ENCODE measurements around the gene SLC25A2. TPM values are rescaled to one million over a fixed set of nuclear protein-coding genes. Genes with fewer than 3 reads are reported as not detected.

Gene SLC25A2
- total RNA-seq, 2 donors from 2014 or later: 2.0 to 3.5 TPM

GRCh38 chr5:141260458-141261237 is 43.2 kb downstream of the SLC25A2 start:
- peaks cover 100% of the 10 kb centered on the region for H3K9me3 ChIP-seq
- H3K4me1 ChIP-seq (ENCODE audit: control insufficient read depth in 1 of 2, low read depth in 2 of 2): no peaks in the 10 kb centered on the region
- no peaks in the 10 kb centered on the region for H3K27me3 ChIP-seq (replicated peaks; ENCODE audit: insufficient read depth)
- peak overlapping the region; percentile 19 for H3K4me3 ChIP-seq
- H3K27ac ChIP-seq: no peak overlapping the region
- H3K36me3 ChIP-seq: peaks cover 8% of the 10 kb centered on the region
- ATAC-seq (ENCODE audit: insufficient number of reproducible peaks, low FRiP score, low read depth) (no peak), DNase-seq (ENCODE audit: low spot score) (no peak)
- no peak for TF ChIP-seq CTCF (IDR thresholded peaks at IDR 0.05)

DNA sequence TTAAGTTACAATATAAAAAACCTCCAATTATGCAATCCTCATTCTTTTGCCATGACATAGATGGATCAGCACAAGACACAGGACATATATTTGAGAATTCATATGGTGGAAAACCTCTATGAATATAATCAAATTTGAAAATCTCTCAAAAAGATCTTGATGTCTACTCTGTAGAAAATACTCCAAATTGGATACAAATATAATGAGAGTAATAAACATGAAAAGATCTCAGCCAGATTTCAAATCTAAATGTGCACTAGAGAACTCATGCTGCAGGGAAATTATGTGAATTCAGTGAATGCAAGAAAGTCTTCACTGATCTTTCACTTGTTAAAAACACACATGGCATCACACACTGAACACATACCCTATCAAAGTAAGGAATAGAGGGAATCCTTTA is 44.9 kb downstream of the SLC25A2 start:
- Histone ChIP-seq H3K27ac (no peak overlapping the region), H3K9me3 (peaks cover 100% of the 10 kb centered on the region), H3K4me1 (ENCODE audit: control insufficient read depth in 1 of 2, low read depth in 2 of 2) (no peaks in the 10 kb centered on the region), H3K36me3 (peaks cover 8% of the 10 kb centered on the region), H3K27me3 (replicated peaks; ENCODE audit: insufficient read depth) (no peaks in the 10 kb centered on the region), H3K4me3 (no peak overlapping the region)
- ATAC-seq (ENCODE audit: insufficient number of reproducible peaks, low FRiP score, low read depth): no peak
- DNase-seq (ENCODE audit: low spot score): no peak
- TF ChIP-seq CTCF (IDR thresholded peaks at IDR 0.05): no peak

DNA sequence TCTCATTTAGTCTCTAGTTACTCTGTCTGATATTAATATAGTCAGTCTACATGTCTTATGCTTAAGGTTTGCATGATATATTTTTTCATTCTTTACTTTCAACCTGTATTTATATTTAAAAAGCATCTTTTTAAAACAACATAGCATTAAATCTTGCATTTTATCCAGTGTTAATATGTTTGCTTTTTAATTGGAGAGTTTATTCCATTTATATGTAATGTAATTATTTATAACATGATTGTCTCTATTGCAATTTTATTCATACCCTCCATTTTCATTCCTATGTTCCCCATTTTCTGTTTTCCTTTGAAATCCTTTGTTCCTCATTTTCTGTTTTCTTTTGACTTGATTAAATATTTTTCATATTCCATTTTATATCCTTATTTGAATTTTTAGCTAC is 45.4 kb downstream of the SLC25A2 start:
- no peak for TF ChIP-seq CTCF (IDR thresholded peaks at IDR 0.05)
- H3K27ac ChIP-seq: no peak overlapping the region
- H3K27me3 ChIP-seq (replicated peaks; ENCODE audit: insufficient read depth): no peaks in the 10 kb centered on the region
- ATAC-seq (ENCODE audit: insufficient number of reproducible peaks, low FRiP score, low read depth) (no peak), DNase-seq (ENCODE audit: low spot score) (no peak)
- no peaks in the 10 kb centered on the region for H3K4me1 ChIP-seq (ENCODE audit: control insufficient read depth in 1 of 2, low read depth in 2 of 2)
- H3K4me3 ChIP-seq: no peak overlapping the region
- H3K9me3 ChIP-seq: peaks cover 100% of the 10 kb centered on the region
- H3K36me3 ChIP-seq: peaks cover 8% of the 10 kb centered on the region

Other genes with a start within 250 kb of the SLC25A2 start
- gene PCDHB2, start 209.4 kb downstream of the SLC25A2 start, total RNA-seq: 1 to 10 TPM; 2.3 to 4.6 TPM
- 1 to 10 TPM; 2.3 to 3.7 TPM for gene PCDHB3, start 203.6 kb downstream of the SLC25A2 start, total RNA-seq
- gene PCDHB4, start 182.2 kb downstream of the SLC25A2 start, total RNA-seq: 10 to 100 TPM in 1 of 2 donors, 1 to 10 TPM in 1; 2.8 to 14.5 TPM
- gene PCDHB5, start 168.8 kb downstream of the SLC25A2 start, total RNA-seq: 10 to 100 TPM in 1 of 2 donors, 1 to 10 TPM in 1; 4.8 to 11.0 TPM
- 1 to 10 TPM; 3.2 to 3.8 TPM for gene PCDHB6, start 154.0 kb downstream of the SLC25A2 start, total RNA-seq
- gene PCDHB7, start 131.4 kb downstream of the SLC25A2 start, total RNA-seq: 1 to 10 TPM; 4.2 to 7.1 TPM
- gene PCDHB8, start 126.3 kb downstream of the SLC25A2 start, total RNA-seq: 1 to 10 TPM in 1 of 2 donors, under 1 TPM in 1; 0.95 to 1.7 TPM
- 10 to 100 TPM in 1 of 2 donors, 1 to 10 TPM in 1; 9.1 to 11.6 TPM for gene PCDHB16, start 121.7 kb downstream of the SLC25A2 start, total RNA-seq
- gene PCDHB9, start 116.9 kb downstream of the SLC25A2 start, total RNA-seq: 1 to 10 TPM; 4.2 to 9.6 TPM
- 1 to 10 TPM; 6.1 to 9.1 TPM for gene PCDHB10, start 111.7 kb downstream of the SLC25A2 start, total RNA-seq
- 10 to 100 TPM in 1 of 2 donors, 1 to 10 TPM in 1; 6.0 to 10.6 TPM for gene PCDHB11, start 104.4 kb downstream of the SLC25A2 start, total RNA-seq
- 1 to 10 TPM; 7.3 to 7.4 TPM for gene PCDHB12, start 95.3 kb downstream of the SLC25A2 start, total RNA-seq
- 10 to 100 TPM in 1 of 2 donors, 1 to 10 TPM in 1; 8.0 to 16.1 TPM for gene PCDHB13, start 90.1 kb downstream of the SLC25A2 start, total RNA-seq
- gene PCDHB14, start 80.7 kb downstream of the SLC25A2 start, total RNA-seq: 10 to 100 TPM; 10.2 to 14.6 TPM
- gene PCDHB15, start 58.7 kb downstream of the SLC25A2 start, total RNA-seq: 10 to 100 TPM in 1 of 2 donors, 1 to 10 TPM in 1; 6.1 to 10.7 TPM
- 10 to 100 TPM; 35.9 to 56.1 TPM for gene TAF7, start 16.7 kb upstream of the SLC25A2 start, total RNA-seq
- 1 to 10 TPM in 1 of 2 donors, under 1 TPM in 1; 0.41 to 2.8 TPM for gene PCDHGA1, start 26.5 kb upstream of the SLC25A2 start, total RNA-seq
- gene PCDHGA2, start 34.7 kb upstream of the SLC25A2 start, total RNA-seq: 10 to 100 TPM in 1 of 2 donors, 1 to 10 TPM in 1; 8.5 to 13.8 TPM
- gene PCDHGA3, start 39.8 kb upstream of the SLC25A2 start, total RNA-seq: 1 to 10 TPM; 5.3 to 9.1 TPM
- 10 to 100 TPM in 1 of 2 donors, 1 to 10 TPM in 1; 6.8 to 11.4 TPM for gene PCDHGB1, start 46.0 kb upstream of the SLC25A2 start, total RNA-seq
- gene PCDHGA4, start 51.0 kb upstream of the SLC25A2 start, total RNA-seq: 10 to 100 TPM; 11.4 TPM
- 10 to 100 TPM in 1 of 2 donors, 1 to 10 TPM in 1; 9.7 to 13.4 TPM for gene PCDHGB2, start 55.9 kb upstream of the SLC25A2 start, total RNA-seq
- 10 to 100 TPM in 1 of 2 donors, 1 to 10 TPM in 1; 9.5 to 12.5 TPM for gene PCDHGA5, start 60.1 kb upstream of the SLC25A2 start, total RNA-seq
- gene PCDHGB3, start 66.2 kb upstream of the SLC25A2 start, total RNA-seq: 10 to 100 TPM; 11.2 to 15.4 TPM
- 10 to 100 TPM; 12.0 to 13.1 TPM for gene PCDHGA6, start 69.8 kb upstream of the SLC25A2 start, total RNA-seq
- gene PCDHGA7, start 78.7 kb upstream of the SLC25A2 start, total RNA-seq: 10 to 100 TPM; 11.9 to 12.2 TPM
- gene PCDHGB4, start 83.6 kb upstream of the SLC25A2 start, total RNA-seq: 10 to 100 TPM; 11.6 to 18.1 TPM
- 10 to 100 TPM in 1 of 2 donors, 1 to 10 TPM in 1; 7.5 to 13.9 TPM for gene PCDHGA8, start 88.6 kb upstream of the SLC25A2 start, total RNA-seq
- 10 to 100 TPM; 20.8 to 26.3 TPM for gene PCDHGB5, start 93.9 kb upstream of the SLC25A2 start, total RNA-seq
- 10 to 100 TPM; 12.0 to 18.6 TPM for gene PCDHGA9, start 98.7 kb upstream of the SLC25A2 start, total RNA-seq
- gene PCDHGB6, start 104.0 kb upstream of the SLC25A2 start, total RNA-seq: 10 to 100 TPM in 1 of 2 donors, 1 to 10 TPM in 1; 9.5 to 17.2 TPM
- gene PCDHGA10, start 108.9 kb upstream of the SLC25A2 start, total RNA-seq: 10 to 100 TPM; 11.1 to 14.4 TPM
- gene PCDHGB7, start 113.6 kb upstream of the SLC25A2 start, total RNA-seq: 10 to 100 TPM; 18.0 to 28.1 TPM
- 10 to 100 TPM; 10.4 to 11.6 TPM for gene PCDHGA11, start 117.0 kb upstream of the SLC25A2 start, total RNA-seq
- gene PCDHGA12, start 126.5 kb upstream of the SLC25A2 start, total RNA-seq: 10 to 100 TPM; 16.2 to 26.0 TPM
- 10 to 100 TPM; 61.3 to 99.9 TPM for gene PCDHGC3, start 171.9 kb upstream of the SLC25A2 start, total RNA-seq
- gene PCDHGC4, start 181.0 kb upstream of the SLC25A2 start, total RNA-seq: 1 to 10 TPM; 6.4 to 7.9 TPM
- 1 to 10 TPM; 5.7 to 6.9 TPM for gene PCDHGC5, start 185.0 kb upstream of the SLC25A2 start, total RNA-seq

Data from thoracic aorta (tissue), 2 donors.